H9 (cell line): Measurements from ENCODE around the gene ROR1. TPM values are rescaled to one million over a fixed set of nuclear protein-coding genes. Genes with fewer than 3 reads are reported as not detected.

Source experiments
- DNase-seq: peaks from one replicate; pipeline ENCODE4 v3.0.0-alpha.2; 2017
- H2AFZ ChIP-seq: one replicate; pipeline ENCODE4 v1.6.1; 2013; ENCODE audit warnings: mild to moderate bottlenecking, low read length, control low read depth, moderate library complexity
- H2AK5ac ChIP-seq: 2 replicates; pipeline ENCODE4 v1.6.1; 2013; ENCODE audit warnings: low read length, control low read depth, mixed read lengths; ENCODE audit not compliant: insufficient read length
- H2BK120ac ChIP-seq: one replicate; pipeline ENCODE4 v1.6.1; 2013; ENCODE audit warnings: low read depth, mild to moderate bottlenecking, low read length, control low read depth, inconsistent platforms; ENCODE audit not compliant: poor library complexity, severe bottlenecking
- H2BK12ac ChIP-seq: 2 replicates; pipeline ENCODE4 v1.6.1; 2013; ENCODE audit warnings: low read length, control low read depth, mixed read lengths, low read depth; ENCODE audit not compliant: insufficient read length
- H2BK15ac ChIP-seq: 2 replicates; pipeline ENCODE4 v1.6.1; 2013; ENCODE audit warnings: low read depth, low read length, control low read depth
- H2BK20ac ChIP-seq: one replicate; pipeline ENCODE4 v1.6.1; 2013; ENCODE audit warnings: low read depth, mild to moderate bottlenecking, low read length, control low read depth, inconsistent platforms; ENCODE audit not compliant: poor library complexity, severe bottlenecking
- H2BK5ac ChIP-seq: 2 replicates; pipeline ENCODE4 v1.6.1; 2013; ENCODE audit warnings: low read length, control low read depth, mixed read lengths; ENCODE audit not compliant: insufficient read length
- H3K14ac ChIP-seq: 2 replicates; pipeline ENCODE4 v1.6.1; 2013; ENCODE audit warnings: low read length, control low read depth; ENCODE audit not compliant: insufficient read depth
- H3K18ac ChIP-seq: 2 replicates; pipeline ENCODE4 v1.6.1; 2013; ENCODE audit warnings: low read depth, mild to moderate bottlenecking, mixed read lengths, low read length, control low read depth; ENCODE audit not compliant: insufficient read length
- H3K23ac ChIP-seq: 2 replicates; pipeline ENCODE4 v1.6.1; 2013; ENCODE audit warnings: low read length, control low read depth, mixed read lengths, low read depth; ENCODE audit not compliant: insufficient read length
- H3K23me2 ChIP-seq: 2 replicates; pipeline ENCODE4 v1.6.1; 2013; ENCODE audit warnings: low read depth, mild to moderate bottlenecking, mixed read lengths, low read length, control low read depth; ENCODE audit not compliant: insufficient read length, poor library complexity, severe bottlenecking
- H3K27ac ChIP-seq: 2 replicates; pipeline ENCODE4 v1.5.1; 2013; ENCODE audit warnings: low read length, control low read depth, mixed read lengths, low read depth; ENCODE audit not compliant: insufficient read length
- H3K27me3 ChIP-seq: 2 replicates; pipeline ENCODE4 v1.6.1; 2013; ENCODE audit warnings: low read length, control low read depth, inconsistent platforms; ENCODE audit not compliant: insufficient read depth
- H3K4ac ChIP-seq: 2 replicates; pipeline ENCODE4 v1.6.1; 2013; ENCODE audit warnings: low read depth, mild to moderate bottlenecking, control low read depth, inconsistent platforms, low read length, moderate library complexity
- H3K4me1 ChIP-seq: 2 replicates; pipeline ENCODE4 v1.6.1; 2013; ENCODE audit warnings: low read length, control low read depth, inconsistent platforms; ENCODE audit not compliant: insufficient read depth
- H3K4me2 ChIP-seq: 2 replicates; pipeline ENCODE4 v1.6.1; 2013; ENCODE audit warnings: low read length, control low read depth, mixed read lengths; ENCODE audit not compliant: insufficient read length, insufficient read depth
- H3K56ac ChIP-seq: 2 replicates; pipeline ENCODE4 v1.6.1; 2013; ENCODE audit warnings: low read depth, mild to moderate bottlenecking, mixed read lengths, low read length, control low read depth; ENCODE audit not compliant: insufficient read length
- H3K79me1 ChIP-seq: 2 replicates; pipeline ENCODE4 v1.6.1; 2013; ENCODE audit warnings: low read depth, mild to moderate bottlenecking, moderate library complexity, low read length, control low read depth, inconsistent platforms; ENCODE audit not compliant: insufficient read depth, poor library complexity, severe bottlenecking
- H3K79me2 ChIP-seq: 2 replicates; pipeline ENCODE4 v1.6.1; 2013; ENCODE audit warnings: low read length, control low read depth, inconsistent platforms; ENCODE audit not compliant: insufficient read depth
- H3K9ac ChIP-seq: 2 replicates; pipeline ENCODE4 v1.6.1; 2013; ENCODE audit warnings: low read length, control low read depth, mixed read lengths; ENCODE audit not compliant: insufficient read length; ENCODE audit errors: extremely low read depth
- H3K9me3 ChIP-seq: one replicate; pipeline ENCODE4 v1.6.1; 2013; ENCODE audit warnings: low read depth, low read length, inconsistent platforms; ENCODE audit not compliant: control insufficient read depth
- H3T11ph ChIP-seq: one replicate; pipeline ENCODE4 v1.6.1; 2013; ENCODE audit warnings: mild to moderate bottlenecking, low read length, control low read depth, inconsistent platforms
- H4K20me1 ChIP-seq: one replicate; pipeline ENCODE4 v1.6.1; 2013; ENCODE audit not compliant: control insufficient read depth, insufficient read length, insufficient read depth
- H4K5ac ChIP-seq: 2 replicates; pipeline ENCODE4 v1.6.1; 2013; ENCODE audit warnings: low read depth, mild to moderate bottlenecking, mixed read lengths, low read length, control low read depth; ENCODE audit not compliant: insufficient read length
- H4K8ac ChIP-seq: replicated peaks from 2 replicates; pipeline ENCODE4 v1.6.1; 2013; ENCODE audit warnings: low read length, control low read depth, mixed read lengths, low read depth; ENCODE audit not compliant: insufficient read length
- H4K91ac ChIP-seq: 2 replicates; pipeline ENCODE4 v1.6.1; 2013; ENCODE audit warnings: low read depth, mild to moderate bottlenecking, moderate library complexity, mixed read lengths, low read length, control low read depth; ENCODE audit not compliant: insufficient read length
- H3K27ac Mint-ChIP-seq, 3 experiments: 2 replicates in 2 of 3; 3 replicates in 1 of 3; pipeline ENCODE4 v1.8.0; 2020 to 2021; ENCODE audit warnings: mixed read lengths in 3 of 3, mild to moderate bottlenecking in 1 of 3, moderate library complexity in 1 of 3
- H3K27me3 Mint-ChIP-seq: 2 replicates; pipeline ENCODE4 v1.8.0; 2021; ENCODE audit warnings: low read depth, mild to moderate bottlenecking, moderate library complexity, mixed read lengths
- H3K36me3 Mint-ChIP-seq, 3 experiments: 2 replicates in 2 of 3; 3 replicates in 1 of 3; pipeline ENCODE4 v1.8.0; 2020 to 2021; ENCODE audit warnings: low read depth in 3 of 3, mixed read lengths in 3 of 3; ENCODE audit not compliant: insufficient read depth in 1 of 3
- H3K4me1 Mint-ChIP-seq, 2 experiments: 2 replicates each; pipeline ENCODE4 v1.8.0; 2020; ENCODE audit warnings: mixed read lengths in 2 of 2
- H3K4me3 Mint-ChIP-seq, 2 experiments: 2 replicates in 1 of 2; 3 replicates in 1 of 2; pipeline ENCODE4 v1.8.0; 2020 to 2021; ENCODE audit warnings: mild to moderate bottlenecking in 2 of 2, mixed read lengths in 2 of 2, moderate library complexity in 1 of 2
- H3K9me3 Mint-ChIP-seq, 2 experiments: 2 replicates in 1 of 2; 3 replicates in 1 of 2; pipeline ENCODE4 v1.8.0; 2020; ENCODE audit warnings: mild to moderate bottlenecking in 2 of 2, mixed read lengths in 2 of 2, moderate library complexity in 1 of 2
- WGBS: extraction: QIAGEN DNeasy Blood & Tissue Kit; methylation state at CpG from one replicate; pipeline ENCODE4 v1.1.7; 2013; ENCODE audit warnings: missing lambda C conversion rate, low lambda C conversion rate, mixed read lengths; ENCODE audit not compliant: insufficient read length; ENCODE audit errors: extremely low coverage; 5-methylcytosine and 5-hydroxymethylcytosine counted together
- total RNA-seq: library from RNA; stranded (reverse); gene quantifications from 2 replicates; pipeline ENCODE4 v1.2.1, GENCODE V29; 2021
- TF ChIP-seq, protein P1 (sequence below): fragments of 200-600 bp; sonication (generic); conservative IDR thresholded peaks from 3 replicates; pipeline ENCODE4 v1.8.0; 2021; ENCODE audit warnings: antibody characterized with exemption, mild to moderate bottlenecking

The ROR1 gene
- total RNA-seq, 1 experiment from 2014 or later = 75.9 TPM

- H3K4me3 Mint-ChIP-seq = no peak overlapping the region
- H3K4me1 ChIP-seq = no peaks in the 10 kb centered on the region
- no peak overlapping the region for H4K5ac ChIP-seq
- H4K20me1 ChIP-seq = no peaks in the 10 kb centered on the region
- H2BK12ac ChIP-seq = no peak overlapping the region
- H3K18ac ChIP-seq = no peak overlapping the region
- no peak overlapping the region for H2AFZ ChIP-seq
- no peaks in the 10 kb centered on the region for H3K9me3 ChIP-seq
- peak overlapping the region; percentile 13; the same call in 1 of the 2 replicates for H2BK15ac ChIP-seq
- no peak overlapping the region for H3K4ac ChIP-seq
- no peak overlapping the region for H2BK120ac ChIP-seq
- no peaks in the 10 kb centered on the region for H3K79me1 ChIP-seq
- no peak overlapping the region for H3T11ph ChIP-seq
- no peak overlapping the region for H3K9ac ChIP-seq
- WGBS = no CpG with 5 or more reads among the region's 1 CpG
- no peak overlapping the region for H2AK5ac ChIP-seq
- no peak overlapping the region for H3K4me2 ChIP-seq
- H3K27me3 Mint-ChIP-seq = no peaks in the 10 kb centered on the region
- TF ChIP-seq, protein P1, sequence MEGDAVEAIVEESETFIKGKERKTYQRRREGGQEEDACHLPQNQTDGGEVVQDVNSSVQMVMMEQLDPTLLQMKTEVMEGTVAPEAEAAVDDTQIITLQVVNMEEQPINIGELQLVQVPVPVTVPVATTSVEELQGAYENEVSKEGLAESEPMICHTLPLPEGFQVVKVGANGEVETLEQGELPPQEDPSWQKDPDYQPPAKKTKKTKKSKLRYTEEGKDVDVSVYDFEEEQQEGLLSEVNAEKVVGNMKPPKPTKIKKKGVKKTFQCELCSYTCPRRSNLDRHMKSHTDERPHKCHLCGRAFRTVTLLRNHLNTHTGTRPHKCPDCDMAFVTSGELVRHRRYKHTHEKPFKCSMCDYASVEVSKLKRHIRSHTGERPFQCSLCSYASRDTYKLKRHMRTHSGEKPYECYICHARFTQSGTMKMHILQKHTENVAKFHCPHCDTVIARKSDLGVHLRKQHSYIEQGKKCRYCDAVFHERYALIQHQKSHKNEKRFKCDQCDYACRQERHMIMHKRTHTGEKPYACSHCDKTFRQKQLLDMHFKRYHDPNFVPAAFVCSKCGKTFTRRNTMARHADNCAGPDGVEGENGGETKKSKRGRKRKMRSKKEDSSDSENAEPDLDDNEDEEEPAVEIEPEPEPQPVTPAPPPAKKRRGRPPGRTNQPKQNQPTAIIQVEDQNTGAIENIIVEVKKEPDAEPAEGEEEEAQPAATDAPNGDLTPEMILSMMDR = no peak
- no peak overlapping the region for H2BK5ac ChIP-seq
- no peak overlapping the region for H3K56ac ChIP-seq
- no peak overlapping the region; a peak in 1 of 7 replicates for H3K27ac Mint-ChIP-seq
- H3K14ac ChIP-seq = no peak overlapping the region
- no peak for DNase-seq
- peaks cover 5 to 9% of the 10 kb centered on the region in 2 experiments; a peak in 3 of 4 replicates for H3K4me1 Mint-ChIP-seq
- peaks cover 0 to 2% (median 0%) of the 10 kb centered on the region in 3 experiments; a peak in 1 of 7 replicates for H3K36me3 Mint-ChIP-seq
- H4K91ac ChIP-seq = no peak overlapping the region
- H3K23ac ChIP-seq = no peak overlapping the region
- H3K27me3 ChIP-seq = no peaks in the 10 kb centered on the region
- H4K8ac ChIP-seq = no peak overlapping the region
- no peaks in the 10 kb centered on the region for H3K79me2 ChIP-seq
- H3K23me2 ChIP-seq = no peaks in the 10 kb centered on the region
- no peak overlapping the region for H2BK20ac ChIP-seq
- no peak overlapping the region for H3K27ac ChIP-seq
- H3K9me3 Mint-ChIP-seq = peaks cover 4 to 10% of the 10 kb centered on the region in 2 experiments; a peak in 3 of 5 replicates
Observed at GRCh38 chr1:64195081-64195395, 421.2 kb downstream of the ROR1 start.
